ENCODE data around the gene ZFAND6. TPM values are rescaled to one million over a fixed set of nuclear protein-coding genes. Genes with fewer than 3 reads are reported as not detected.
"Not testable (repeated sequence)": the region's sequence is repeated elsewhere in the genome, so short reads cannot be mapped to it uniquely, and the experiment has no call there.

ZFAND6 gene
- total RNA-seq, 1 experiment from 2014 or later, result 145 TPM

DNA sequence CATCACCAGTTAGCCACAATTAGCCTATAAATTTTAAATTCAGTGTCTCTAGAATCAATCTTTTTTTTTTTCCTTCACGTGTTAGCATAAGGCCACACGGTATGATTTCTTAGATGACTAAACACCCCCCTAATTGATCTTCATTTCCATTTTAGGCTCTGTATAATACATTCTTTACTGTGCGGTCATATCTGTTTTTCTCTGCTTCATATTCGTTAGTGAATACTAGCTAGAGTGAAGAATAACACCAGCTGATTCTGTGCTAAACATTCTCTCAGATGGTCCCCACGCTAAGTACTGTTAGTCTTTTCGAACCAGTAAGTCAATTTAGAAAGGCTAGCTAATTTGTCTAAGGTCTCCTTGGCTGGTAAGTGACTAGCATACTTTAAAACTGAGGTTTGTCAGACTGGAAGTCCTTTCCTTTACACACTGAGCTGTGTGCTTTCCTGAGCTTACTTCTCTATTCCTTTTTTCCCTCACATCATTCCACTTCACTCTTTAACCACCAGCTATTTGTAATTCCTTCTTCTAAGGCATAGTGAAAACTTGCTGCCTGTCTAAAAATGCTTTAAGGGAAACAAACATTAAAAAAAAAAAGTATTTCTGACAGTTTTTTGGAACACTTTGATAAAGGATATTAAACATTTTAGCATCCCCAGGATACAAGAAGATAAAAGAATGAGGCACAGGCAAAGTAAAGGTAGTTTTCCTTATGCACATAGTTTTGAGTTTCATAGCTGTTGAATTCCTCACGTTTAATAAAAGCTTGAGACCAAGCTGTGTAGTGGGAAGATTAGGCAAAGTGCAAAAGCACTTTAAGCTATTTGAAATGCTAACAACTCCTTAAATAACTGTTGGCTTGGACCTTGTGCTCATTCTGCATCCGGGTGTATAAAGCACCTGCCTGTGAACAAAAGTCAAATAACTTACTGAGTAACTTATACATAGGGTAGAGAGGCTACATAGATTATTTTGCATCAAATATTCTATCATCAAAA, 17.1 kb downstream of the ZFAND6 start:
- no peak for DNase-seq (ENCODE audit: low read depth, low spot score)
- in situ Hi-C loops (cut with HindIII; ENCODE audit: low pct_unique_long_range_greater_than_20kb, low sequenced_read_pairs), result no loop called here

DNA sequence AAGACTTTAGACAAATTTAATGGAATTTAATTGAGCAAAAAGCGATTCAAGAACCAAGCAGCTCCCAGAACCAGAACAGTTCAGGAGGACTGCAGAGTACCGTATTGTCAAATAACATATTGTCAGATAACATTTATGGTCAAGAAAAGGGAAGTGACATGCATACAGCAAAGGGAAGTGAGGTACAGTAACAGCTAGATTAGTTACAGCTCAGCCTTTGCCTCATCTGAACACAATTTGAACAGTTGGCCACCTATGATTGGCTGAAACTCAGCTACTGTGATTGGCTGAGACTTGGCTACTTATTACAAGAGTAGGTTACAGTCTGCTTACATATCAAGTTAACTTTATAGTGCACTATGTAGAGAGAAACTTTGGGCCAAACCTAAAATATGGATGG, 21.9 kb downstream of the ZFAND6 start:
- no peak for DNase-seq (ENCODE audit: low read depth, low spot score)
- in situ Hi-C loops (cut with HindIII; ENCODE audit: low pct_unique_long_range_greater_than_20kb, low sequenced_read_pairs), result no loop called here

DNA sequence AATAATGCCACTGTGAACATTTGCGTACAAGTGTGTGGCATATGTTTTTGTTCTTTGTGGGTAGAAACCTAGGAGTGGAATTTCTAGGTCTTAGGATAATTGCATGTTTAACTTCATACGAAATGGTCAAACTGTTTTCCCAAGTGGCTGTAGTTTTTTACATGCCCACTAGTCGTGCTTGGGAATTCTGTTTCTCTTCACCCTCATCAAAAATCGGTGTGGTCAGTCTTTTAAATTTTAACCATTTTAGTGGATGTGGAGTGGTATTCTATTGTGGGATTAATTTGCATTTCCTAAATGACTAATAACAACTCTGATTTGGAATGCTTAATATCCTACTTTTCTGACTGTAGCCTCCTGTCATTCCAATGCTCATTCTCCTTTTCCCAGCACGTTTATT, 27.6 kb downstream of the ZFAND6 start:
- DNase-seq (ENCODE audit: low read depth, low spot score), result peak; percentile 42
- in situ Hi-C loops (cut with HindIII; ENCODE audit: low pct_unique_long_range_greater_than_20kb, low sequenced_read_pairs), result no loop called here

DNA sequence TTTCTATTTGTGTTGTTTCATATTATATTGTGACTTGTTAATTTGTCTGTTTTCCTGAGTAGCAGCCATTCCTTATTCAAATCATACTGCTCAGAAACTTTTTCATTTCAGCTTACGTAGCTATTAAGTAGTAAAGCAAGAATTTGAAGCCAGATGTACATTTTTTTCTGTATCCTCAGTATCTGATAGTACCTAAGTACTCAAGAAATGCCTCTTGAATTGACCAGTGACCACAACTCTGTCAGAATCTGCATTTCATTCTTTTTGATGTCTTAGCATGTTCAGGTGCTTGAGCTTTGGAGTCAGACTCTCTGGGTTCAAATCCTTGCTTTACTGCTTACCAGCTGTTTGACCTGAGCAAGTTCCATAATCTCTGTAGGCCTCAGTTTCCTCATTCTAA, 30.6 kb downstream of the ZFAND6 start:
- no peak for DNase-seq (ENCODE audit: low read depth, low spot score)
- in situ Hi-C loops (cut with HindIII; ENCODE audit: low pct_unique_long_range_greater_than_20kb, low sequenced_read_pairs), result no loop called here

DNA sequence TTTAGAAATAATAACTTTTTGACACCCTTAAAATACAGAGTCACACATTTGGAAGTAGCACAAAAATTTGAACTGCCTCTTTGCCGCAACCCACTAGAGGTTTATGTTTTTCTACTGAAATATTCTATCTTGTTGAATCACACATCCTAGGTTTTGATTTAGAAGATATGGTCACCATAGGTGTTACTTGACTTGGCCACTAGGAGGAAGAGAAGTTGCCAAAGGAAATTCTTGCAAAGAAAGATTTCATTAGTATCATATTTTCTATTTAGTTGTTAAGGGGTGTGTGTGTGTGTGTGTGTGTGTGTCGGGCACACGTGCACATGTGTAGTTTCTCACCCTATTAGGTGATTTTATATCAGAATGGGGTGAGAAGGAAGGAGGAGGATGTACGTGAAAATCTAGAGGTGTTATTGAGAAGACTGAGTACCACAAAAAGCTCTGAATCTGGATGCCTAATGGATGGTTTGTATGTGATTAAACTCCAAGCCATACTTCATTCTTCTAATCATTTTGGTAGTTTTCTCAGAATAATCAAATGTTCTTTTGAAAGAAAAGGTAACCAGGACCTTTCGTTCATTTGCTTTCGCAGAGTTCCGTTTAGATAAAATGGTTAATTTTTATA, 31.5 kb downstream of the ZFAND6 start:
- DNase-seq (ENCODE audit: low read depth, low spot score), result peak; percentile 36
- in situ Hi-C loops (cut with HindIII; ENCODE audit: low pct_unique_long_range_greater_than_20kb, low sequenced_read_pairs), result no loop called here

DNA sequence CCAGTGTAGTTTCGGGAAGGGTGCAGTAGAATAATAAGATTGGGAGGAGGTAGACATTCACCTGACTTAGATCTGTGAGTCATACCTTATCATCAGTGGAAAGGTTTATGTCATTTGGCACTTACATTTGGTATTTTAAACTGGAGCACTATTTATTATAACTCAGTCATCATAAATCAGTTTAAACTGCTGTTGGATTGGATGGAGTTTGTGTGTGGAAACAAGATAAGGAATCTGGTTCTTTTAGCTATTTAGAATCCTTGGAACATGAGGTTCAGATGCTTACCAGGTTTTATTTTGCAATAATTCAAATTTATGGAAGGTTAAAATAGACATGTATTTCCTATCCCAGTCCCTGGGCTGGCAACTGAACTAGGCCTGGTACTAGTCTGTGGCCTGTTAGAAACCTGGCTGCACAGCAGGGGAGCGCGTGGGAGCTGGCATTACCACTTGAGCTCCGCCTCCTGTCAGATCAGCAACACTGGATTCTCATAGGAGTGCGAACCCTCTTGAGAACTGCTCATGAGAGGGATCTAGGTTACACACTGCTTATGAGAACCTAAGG, 34.5 kb downstream of the ZFAND6 start:
- in situ Hi-C loops (cut with HindIII; ENCODE audit: low pct_unique_long_range_greater_than_20kb, low sequenced_read_pairs), result no loop called here
- DNase-seq (ENCODE audit: low read depth, low spot score), result peak; percentile 46

DNA sequence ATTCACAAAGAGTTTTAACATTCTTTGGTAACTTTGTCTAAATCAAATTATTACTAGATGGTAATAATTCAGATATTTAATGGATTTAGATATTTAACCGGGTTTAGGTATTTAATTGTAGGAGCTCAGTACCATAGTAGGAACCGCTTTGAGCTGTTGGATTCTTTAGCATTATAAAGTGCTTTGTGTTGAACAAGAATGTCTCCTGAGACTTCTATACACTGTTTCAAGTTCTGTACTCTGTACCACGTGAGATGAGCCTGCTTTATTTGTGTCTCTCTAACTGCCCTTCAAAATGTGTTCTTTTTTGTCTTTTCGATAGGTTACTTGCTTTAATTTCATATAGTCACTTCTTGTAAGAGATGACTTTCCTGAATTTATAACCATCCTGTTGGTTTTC, 36.0 kb downstream of the ZFAND6 start:
- DNase-seq (ENCODE audit: low read depth, low spot score), result peak; percentile 30
- in situ Hi-C loops (cut with HindIII; ENCODE audit: low pct_unique_long_range_greater_than_20kb, low sequenced_read_pairs), result no loop called here

DNA sequence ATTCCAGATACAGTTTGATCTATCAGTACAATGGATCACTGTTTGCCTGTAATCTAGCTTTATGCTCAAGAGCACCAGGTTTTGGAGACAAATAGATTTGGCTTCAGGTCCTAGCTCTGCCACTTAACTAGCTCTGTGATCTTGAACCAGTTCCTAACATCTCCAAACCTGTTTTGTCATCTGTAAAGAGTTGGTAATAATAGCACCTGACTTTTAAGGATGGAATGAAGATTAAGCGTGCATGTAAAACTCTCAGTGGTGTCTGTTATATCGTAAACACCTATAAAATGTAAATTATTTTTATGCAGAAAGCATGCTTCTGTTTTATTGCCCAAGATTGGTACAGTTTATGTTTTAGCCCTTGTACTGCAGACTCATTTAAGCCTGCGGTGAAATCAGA, 36.5 kb downstream of the ZFAND6 start:
- no peak for DNase-seq (ENCODE audit: low read depth, low spot score)
- in situ Hi-C loops (cut with HindIII; ENCODE audit: low pct_unique_long_range_greater_than_20kb, low sequenced_read_pairs), result no loop called here

DNA sequence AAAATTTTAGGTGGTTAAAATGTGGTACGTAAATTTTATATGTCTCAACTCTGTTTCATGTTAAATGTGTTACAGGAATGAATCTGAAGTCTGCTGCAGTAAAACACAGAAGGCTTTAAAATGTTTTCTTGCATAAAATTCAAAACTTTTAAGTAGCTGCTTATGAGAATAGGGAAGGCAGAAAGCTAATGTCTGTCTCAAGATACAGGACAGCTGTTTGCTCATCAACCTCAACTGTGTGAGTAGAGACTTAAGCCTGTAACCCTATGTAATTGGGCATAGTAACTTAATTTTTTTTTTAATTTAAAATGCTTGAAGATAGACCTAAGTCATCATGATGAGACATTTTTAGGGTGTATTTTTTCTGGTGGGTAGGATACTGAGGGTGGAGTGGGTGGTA, 38.9 kb downstream of the ZFAND6 start:
- in situ Hi-C loops (cut with HindIII; ENCODE audit: low pct_unique_long_range_greater_than_20kb, low sequenced_read_pairs), result no loop called here
- no peak for DNase-seq (ENCODE audit: low read depth, low spot score)

DNA sequence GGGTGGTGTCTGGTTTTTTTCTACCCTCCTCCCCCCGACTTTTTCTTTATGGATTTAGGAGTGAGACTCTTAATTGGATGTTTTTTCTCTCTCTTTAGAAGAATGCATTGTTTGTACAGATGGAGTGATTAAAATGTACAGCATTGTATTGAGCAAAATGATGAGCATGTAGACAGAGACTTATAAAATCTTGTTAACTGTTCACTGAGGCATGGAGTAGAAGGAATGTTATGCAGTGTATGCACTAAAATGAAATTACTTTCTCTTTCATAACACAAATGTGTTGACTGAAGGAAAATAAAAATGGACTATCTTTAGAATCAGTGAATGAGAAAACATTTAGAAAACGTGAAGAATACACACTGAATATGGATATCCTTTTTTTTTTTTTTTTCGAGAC, 39.8 kb downstream of the ZFAND6 start:
- in situ Hi-C loops (cut with HindIII; ENCODE audit: low pct_unique_long_range_greater_than_20kb, low sequenced_read_pairs), result no loop called here
- no peak for DNase-seq (ENCODE audit: low read depth, low spot score)

DNA sequence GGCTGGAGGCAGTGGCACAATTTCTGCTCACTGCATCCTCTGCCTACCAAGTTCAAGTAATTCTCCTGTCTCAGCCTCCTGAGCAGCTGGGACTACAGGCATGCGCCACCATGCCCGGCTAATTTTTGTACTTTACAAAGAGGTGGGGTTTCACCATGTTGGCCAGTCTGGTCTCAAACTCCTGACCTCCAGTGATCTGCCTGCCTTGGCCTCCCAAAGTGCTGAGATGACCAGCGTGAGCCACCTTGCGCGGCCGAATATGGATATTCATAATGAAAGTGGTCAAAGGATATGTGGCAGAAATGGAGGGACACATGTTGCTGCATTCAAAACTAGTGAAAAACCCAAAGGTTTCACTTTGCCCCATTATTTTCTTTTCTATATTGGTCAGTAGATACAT, 40.2 kb downstream of the ZFAND6 start:
- in situ Hi-C loops (cut with HindIII; ENCODE audit: low pct_unique_long_range_greater_than_20kb, low sequenced_read_pairs); DNase-seq (ENCODE audit: low read depth, low spot score): not testable (repeated sequence)

DNA sequence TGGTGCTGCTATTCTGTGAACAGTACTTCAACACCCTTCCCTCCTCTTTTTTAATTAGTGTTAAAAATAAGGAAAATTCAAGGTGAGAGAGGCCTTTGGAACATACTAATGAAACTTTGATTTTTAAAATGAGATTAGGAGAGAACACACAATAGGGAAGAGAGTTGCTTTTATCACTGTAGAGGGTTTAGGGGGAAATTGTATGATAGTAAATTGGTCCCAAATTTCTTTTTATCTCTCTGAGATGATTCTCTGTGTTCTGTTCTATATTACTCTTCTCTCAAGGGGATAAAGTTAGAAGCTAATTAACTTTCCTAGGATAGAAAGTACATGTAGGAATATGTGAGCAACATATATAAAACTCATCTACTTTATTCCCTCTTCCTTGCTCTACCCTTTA, 40.8 kb downstream of the ZFAND6 start:
- no peak for DNase-seq (ENCODE audit: low read depth, low spot score)
- in situ Hi-C loops (cut with HindIII; ENCODE audit: low pct_unique_long_range_greater_than_20kb, low sequenced_read_pairs), result no loop called here

DNA sequence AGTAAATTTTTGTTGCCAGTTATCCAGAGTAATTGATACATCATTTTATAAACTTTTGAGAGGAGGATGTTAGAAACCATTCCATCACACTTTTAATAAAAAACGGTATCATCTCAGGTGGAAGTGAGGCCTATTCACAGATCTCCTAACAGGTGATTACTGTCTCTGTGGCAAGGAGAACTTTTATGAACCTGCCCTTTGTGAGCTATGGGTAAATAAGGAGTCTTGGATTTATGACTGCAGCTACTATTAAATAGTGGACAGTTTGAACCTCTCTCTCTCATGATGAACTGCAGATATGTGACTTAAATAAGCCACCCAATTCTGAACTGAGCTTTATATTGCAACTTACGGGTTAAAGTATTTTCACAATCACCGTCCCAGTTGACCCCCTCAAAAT, 45.7 kb downstream of the ZFAND6 start:
- in situ Hi-C loops (cut with HindIII; ENCODE audit: low pct_unique_long_range_greater_than_20kb, low sequenced_read_pairs), result no loop called here
- DNase-seq (ENCODE audit: low read depth, low spot score), result no peak

DNA sequence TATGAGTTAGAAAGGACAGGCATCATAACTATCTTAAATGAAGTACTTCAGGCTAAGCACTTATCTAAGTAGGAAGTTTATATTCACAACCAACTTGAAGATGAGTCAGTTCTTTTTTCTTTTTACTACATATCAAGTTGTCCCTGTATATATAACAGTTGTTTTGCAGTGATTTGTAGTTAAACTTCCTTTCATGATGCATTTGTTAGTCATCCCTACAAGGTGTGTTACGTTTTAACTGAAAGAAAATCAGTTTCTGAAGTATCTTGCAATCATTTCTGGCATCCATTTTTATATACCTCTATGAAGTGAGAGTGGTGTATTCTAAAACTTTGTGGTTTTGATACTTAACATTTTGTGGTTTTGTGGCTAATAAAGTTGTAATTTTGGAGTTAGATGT, 46.1 kb downstream of the ZFAND6 start:
- in situ Hi-C loops (cut with HindIII; ENCODE audit: low pct_unique_long_range_greater_than_20kb, low sequenced_read_pairs), result no loop called here
- no peak for DNase-seq (ENCODE audit: low read depth, low spot score)

DNA sequence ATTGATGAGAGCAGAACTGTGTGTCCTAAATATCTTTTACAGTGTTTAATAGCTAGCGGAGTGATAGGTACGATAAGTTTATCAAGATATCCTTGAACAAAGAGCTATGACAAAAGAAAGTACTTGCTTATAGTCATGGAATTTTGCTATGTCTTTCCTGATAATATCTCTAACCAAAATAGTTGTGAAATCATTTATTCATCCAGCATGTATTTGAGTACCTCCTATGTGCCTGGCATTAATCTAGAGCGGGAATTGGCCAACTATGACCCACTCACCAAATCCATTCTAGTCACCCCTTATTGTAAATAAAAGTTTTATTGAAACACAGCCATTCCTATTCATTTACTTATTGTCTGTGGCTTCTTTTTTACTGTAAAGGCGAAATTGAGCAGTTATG, 46.6 kb downstream of the ZFAND6 start:
- in situ Hi-C loops (cut with HindIII; ENCODE audit: low pct_unique_long_range_greater_than_20kb, low sequenced_read_pairs), result no loop called here
- no peak for DNase-seq (ENCODE audit: low read depth, low spot score)

DNA sequence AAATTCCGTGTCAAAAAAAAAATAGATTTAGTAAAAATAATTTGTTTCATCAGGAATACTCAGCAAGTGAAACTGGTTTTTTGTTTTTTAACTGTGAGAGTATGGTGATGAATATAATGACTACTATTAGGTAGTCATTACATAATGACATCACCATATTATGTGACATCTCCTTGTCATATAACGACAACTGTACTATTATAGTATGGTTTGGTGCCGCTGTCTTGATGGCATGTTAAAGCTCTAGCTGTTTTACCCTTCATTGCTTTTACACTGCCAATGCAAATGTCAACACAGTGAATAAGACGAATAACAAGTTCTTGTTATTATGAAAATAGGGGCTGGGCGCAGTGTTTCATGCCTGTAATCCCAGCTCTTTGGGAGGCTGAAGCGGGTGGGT, 47.7 kb downstream of the ZFAND6 start:
- in situ Hi-C loops (cut with HindIII; ENCODE audit: low pct_unique_long_range_greater_than_20kb, low sequenced_read_pairs), result no loop called here
- DNase-seq (ENCODE audit: low read depth, low spot score), result no peak

DNA sequence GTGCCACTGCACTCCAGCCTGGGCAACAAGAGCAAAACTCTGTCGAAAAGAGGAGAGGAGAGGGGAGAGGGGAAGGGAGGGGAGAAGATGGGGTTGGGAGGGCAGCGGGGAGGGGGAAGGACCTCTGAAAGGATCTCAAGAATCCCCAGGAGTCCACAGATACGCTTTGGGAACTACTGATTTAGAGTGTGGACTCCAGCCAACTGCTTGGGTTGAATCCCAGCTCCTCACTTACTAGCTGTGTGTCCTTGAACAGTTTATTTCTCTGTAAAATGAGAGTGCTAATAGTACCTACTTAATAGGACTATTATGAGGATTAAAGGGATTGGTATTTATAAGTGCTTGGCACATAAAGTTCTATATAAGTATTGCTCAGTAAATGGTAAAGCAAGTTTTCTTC, 48.3 kb downstream of the ZFAND6 start:
- no peak for DNase-seq (ENCODE audit: low read depth, low spot score)
- in situ Hi-C loops (cut with HindIII; ENCODE audit: low pct_unique_long_range_greater_than_20kb, low sequenced_read_pairs), result no loop called here

DNA sequence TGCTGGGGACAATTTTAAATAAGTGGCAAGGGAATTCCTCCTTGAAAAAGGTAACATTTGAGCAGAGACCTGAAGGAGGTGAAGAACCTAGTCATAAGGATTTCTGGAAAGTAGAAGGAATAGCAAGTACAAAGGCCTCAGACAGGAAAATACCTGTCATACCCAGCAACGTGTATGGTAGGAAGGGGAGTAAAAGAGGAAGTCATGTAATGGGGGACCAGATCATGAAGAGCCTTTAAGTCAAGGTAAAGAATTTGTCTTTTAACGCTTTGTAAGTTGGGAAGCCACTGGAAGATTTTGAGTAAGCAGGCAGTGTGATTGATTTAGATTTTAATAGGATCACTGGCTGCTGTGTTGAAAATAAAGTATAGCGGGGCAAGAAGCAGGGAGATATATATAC, 49.9 kb downstream of the ZFAND6 start:
- DNase-seq (ENCODE audit: low read depth, low spot score), result no peak
- in situ Hi-C loops (cut with HindIII; ENCODE audit: low pct_unique_long_range_greater_than_20kb, low sequenced_read_pairs), result no loop called here

DNA sequence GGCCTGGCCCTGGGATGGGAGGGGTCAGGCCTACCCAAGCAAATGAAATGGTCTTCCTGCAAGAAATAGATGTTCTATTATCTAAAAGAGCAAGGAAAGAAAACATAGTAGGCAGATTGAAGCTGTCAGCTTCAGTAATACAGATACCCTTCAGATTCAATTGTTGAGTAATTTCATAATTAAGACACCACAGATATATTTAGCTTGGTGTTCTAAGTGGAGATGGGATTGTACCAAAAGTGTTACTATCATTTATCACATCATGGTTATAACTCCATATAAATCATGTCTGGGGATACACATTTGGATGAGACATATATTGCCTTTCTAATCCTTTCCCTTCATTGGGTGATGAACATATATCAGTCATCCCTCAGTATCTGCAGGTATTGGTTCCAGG, 51.4 kb downstream of the ZFAND6 start:
- in situ Hi-C loops (cut with HindIII; ENCODE audit: low pct_unique_long_range_greater_than_20kb, low sequenced_read_pairs), result no loop called here
- DNase-seq (ENCODE audit: low read depth, low spot score), result no peak
